ENCODE results near the gene TWIST2. TPM values are rescaled to one million over a fixed set of nuclear protein-coding genes. Genes with fewer than 3 reads are reported as not detected.

The TWIST2 gene
- total RNA-seq, 1 experiment from 2014 or later: not detected

DNA sequence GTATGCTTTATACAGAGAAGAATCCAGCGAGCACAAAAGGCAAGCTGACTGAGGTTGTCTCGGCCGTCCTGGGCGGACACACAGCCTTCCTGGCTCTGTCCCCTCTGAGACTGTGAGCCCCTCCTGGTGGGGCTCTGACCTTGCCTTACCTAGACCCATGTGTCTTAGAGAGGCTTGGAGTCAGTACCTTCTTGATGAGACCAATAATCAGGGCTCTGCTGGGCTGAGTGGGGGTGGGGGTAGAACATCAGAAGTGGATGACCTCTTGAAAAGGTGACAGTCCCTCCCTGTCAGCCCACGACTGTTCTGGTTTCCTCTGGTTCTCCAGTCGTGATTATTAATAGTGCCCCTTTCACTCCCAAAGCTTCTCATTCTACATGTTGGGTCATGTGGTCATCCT is 31.2 kb downstream of the TWIST2 start:
- Histone ChIP-seq H3K4me1 (ENCODE audit: insufficient read depth, low read length, poor library complexity, severe bottlenecking) (no peaks in the 10 kb centered on the region), H3K4me3 (ENCODE audit: low read depth, low read length, poor library complexity, severe bottlenecking) (no peak overlapping the region), H3K27me3 (replicated peaks; ENCODE audit: insufficient read depth, low read depth, low read length, poor library complexity) (peaks cover 30% of the 10 kb centered on the region), H3K36me3 (ENCODE audit: insufficient read depth, low read length, poor library complexity, severe bottlenecking) (no peaks in the 10 kb centered on the region), H3K27ac (ENCODE audit: low read depth, low read length, poor library complexity, severe bottlenecking) (no peak overlapping the region), H3K9me3 (ENCODE audit: low read depth, low read length, poor library complexity, severe bottlenecking) (no peaks in the 10 kb centered on the region)
- ChIA-PET CTCF (no interaction called here), POLR2A (ENCODE audit: low non-redundant PET) (no interaction called here)
- no peak for DNase-seq (ENCODE audit: low spot score)
- TF ChIP-seq, protein P1, sequence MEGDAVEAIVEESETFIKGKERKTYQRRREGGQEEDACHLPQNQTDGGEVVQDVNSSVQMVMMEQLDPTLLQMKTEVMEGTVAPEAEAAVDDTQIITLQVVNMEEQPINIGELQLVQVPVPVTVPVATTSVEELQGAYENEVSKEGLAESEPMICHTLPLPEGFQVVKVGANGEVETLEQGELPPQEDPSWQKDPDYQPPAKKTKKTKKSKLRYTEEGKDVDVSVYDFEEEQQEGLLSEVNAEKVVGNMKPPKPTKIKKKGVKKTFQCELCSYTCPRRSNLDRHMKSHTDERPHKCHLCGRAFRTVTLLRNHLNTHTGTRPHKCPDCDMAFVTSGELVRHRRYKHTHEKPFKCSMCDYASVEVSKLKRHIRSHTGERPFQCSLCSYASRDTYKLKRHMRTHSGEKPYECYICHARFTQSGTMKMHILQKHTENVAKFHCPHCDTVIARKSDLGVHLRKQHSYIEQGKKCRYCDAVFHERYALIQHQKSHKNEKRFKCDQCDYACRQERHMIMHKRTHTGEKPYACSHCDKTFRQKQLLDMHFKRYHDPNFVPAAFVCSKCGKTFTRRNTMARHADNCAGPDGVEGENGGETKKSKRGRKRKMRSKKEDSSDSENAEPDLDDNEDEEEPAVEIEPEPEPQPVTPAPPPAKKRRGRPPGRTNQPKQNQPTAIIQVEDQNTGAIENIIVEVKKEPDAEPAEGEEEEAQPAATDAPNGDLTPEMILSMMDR (conservative IDR thresholded peaks at IDR 0.05; ENCODE audit: low read depth, low read length): no peak
- TF ChIP-seq EZH2 (IDR thresholded peaks at IDR 0.05; ENCODE audit: borderline replicate concordance, low read depth, low read length, poor library complexity, severe bottlenecking): no peak
- BruUV-seq (replicated peaks): no TSS peak
- intact Hi-C loops (cut with micrococcal nuclease; ENCODE audit: unreplicated experiment): no loop called here

DNA sequence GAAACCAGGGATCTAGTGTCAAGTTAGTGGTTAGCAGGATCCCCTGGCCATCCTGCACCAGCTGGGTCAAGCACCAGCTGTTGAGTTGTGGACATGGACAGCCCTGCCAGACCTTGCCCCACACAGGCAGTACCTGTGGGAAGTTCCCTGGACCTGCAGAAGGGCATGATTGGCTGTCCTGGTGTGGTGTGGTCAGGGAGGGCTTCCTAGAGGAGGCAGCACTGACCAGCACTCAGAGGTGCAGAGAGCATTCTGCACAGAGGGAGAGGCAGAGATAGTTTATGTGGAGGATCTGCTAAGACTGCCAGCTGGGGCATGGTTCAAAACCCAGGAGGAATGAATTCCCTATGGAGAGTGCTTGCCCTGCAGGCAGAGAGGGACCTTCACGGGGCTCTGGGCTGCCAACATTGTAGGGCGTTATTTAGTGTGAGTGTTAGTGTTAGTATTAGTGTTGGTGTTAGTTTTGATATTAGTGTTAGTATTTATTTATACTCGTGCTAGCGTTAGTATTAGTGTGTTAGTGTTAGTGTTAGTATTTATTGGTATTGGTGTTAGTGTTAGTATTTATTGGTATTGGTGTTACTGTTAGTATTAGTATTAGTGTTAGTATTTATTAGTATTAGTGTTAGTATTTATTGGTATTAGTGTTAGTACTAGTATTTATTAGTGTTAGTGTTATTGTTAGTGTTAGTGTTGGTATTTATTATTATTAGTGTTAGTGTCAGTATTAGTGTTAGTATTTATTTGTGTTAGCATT is 31.9 kb downstream of the TWIST2 start:
- TF ChIP-seq, protein P1 (conservative IDR thresholded peaks at IDR 0.05; ENCODE audit: low read depth, low read length): no peak
- TF ChIP-seq EZH2 (IDR thresholded peaks at IDR 0.05; ENCODE audit: borderline replicate concordance, low read depth, low read length, poor library complexity, severe bottlenecking): no peak
- Histone ChIP-seq H3K27me3 (replicated peaks; ENCODE audit: insufficient read depth, low read depth, low read length, poor library complexity) (peaks cover 27% of the 10 kb centered on the region), H3K4me3 (ENCODE audit: low read depth, low read length, poor library complexity, severe bottlenecking) (no peak overlapping the region), H3K9me3 (ENCODE audit: low read depth, low read length, poor library complexity, severe bottlenecking) (no peaks in the 10 kb centered on the region), H3K4me1 (ENCODE audit: insufficient read depth, low read length, poor library complexity, severe bottlenecking) (no peaks in the 10 kb centered on the region), H3K27ac (ENCODE audit: low read depth, low read length, poor library complexity, severe bottlenecking) (no peak overlapping the region), H3K36me3 (ENCODE audit: insufficient read depth, low read length, poor library complexity, severe bottlenecking) (no peaks in the 10 kb centered on the region)
- no TSS peak for BruUV-seq (replicated peaks)
- ChIA-PET CTCF (no interaction called here), POLR2A (ENCODE audit: low non-redundant PET) (no interaction called here)
- intact Hi-C loops (cut with micrococcal nuclease; ENCODE audit: unreplicated experiment): no loop called here
- DNase-seq (ENCODE audit: low spot score): no peak

DNA sequence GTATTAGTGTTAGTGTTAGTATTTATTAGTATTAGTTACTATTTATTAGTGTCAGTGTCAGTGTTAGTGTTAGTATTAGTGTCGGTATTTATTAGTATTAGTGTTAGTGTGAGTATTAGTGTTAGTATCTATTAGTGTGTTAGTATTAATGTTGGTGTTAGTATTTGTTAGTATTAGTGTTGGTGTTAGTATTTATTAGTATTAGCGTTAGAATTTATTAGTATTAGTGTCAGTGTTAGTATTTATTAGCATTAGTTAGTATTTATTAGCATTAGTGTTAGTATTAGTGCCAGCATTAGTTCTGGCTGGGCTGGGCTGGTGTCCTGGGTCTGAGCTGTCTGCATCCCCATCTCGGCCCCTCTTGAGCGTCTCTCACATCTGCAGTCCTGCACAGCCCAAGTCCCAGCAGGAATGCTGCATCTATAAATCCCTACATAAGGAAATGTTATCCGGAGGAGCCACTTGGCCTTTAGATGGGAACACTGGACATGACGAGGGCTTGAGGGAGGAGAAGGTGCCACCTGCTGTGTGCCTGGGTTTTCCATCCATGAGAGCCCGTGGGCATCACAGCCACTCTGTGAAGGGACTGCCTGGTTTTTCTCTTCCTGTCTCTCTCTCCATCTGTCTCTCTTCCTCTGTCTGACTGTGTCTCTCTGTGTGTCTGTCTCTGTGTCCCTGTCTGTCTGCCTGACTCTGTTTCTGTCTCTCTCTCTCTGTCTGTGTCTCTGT is 33.6 kb downstream of the TWIST2 start:
- TF ChIP-seq EZH2 (IDR thresholded peaks at IDR 0.05; ENCODE audit: borderline replicate concordance, low read depth, low read length, poor library complexity, severe bottlenecking): no peak
- TF ChIP-seq, protein P1 (conservative IDR thresholded peaks at IDR 0.05; ENCODE audit: low read depth, low read length): no peak
- DNase-seq (ENCODE audit: low spot score): no peak
- no peaks in the 10 kb centered on the region for H3K36me3 ChIP-seq (ENCODE audit: insufficient read depth, low read length, poor library complexity, severe bottlenecking)
- no peaks in the 10 kb centered on the region for H3K9me3 ChIP-seq (ENCODE audit: low read depth, low read length, poor library complexity, severe bottlenecking)
- H3K27ac ChIP-seq (ENCODE audit: low read depth, low read length, poor library complexity, severe bottlenecking): no peak overlapping the region
- intact Hi-C loops (cut with micrococcal nuclease; ENCODE audit: unreplicated experiment): no loop called here
- no TSS peak for BruUV-seq (replicated peaks)
- ChIA-PET POLR2A (ENCODE audit: low non-redundant PET) (no interaction called here), CTCF (no interaction called here)
- H3K27me3 ChIP-seq (replicated peaks; ENCODE audit: insufficient read depth, low read depth, low read length, poor library complexity): peaks cover 21% of the 10 kb centered on the region
- H3K4me1 ChIP-seq (ENCODE audit: insufficient read depth, low read length, poor library complexity, severe bottlenecking): no peaks in the 10 kb centered on the region
- H3K4me3 ChIP-seq (ENCODE audit: low read depth, low read length, poor library complexity, severe bottlenecking): no peak overlapping the region
